AG08395 (cell line): ENCODE data around the gene PRKG1.
A peak's percentile ranks its signal among the peaks of the same experiment; 100 is the strongest.
"Not testable (repeated sequence)": the region's sequence is repeated elsewhere in the genome, so short reads cannot be mapped to it uniquely, and the experiment has no call there.

Experiments
- DNase-seq: peaks from one replicate; pipeline ENCODE4 v3.0.0; 2012; ENCODE audit warnings: mixed read lengths, low spot score

PRKG1 gene

GRCh38 chr10:51117053-51117660 lies 42.9 kb downstream of the PRKG1 start:
- DNase-seq: peak; percentile 39

DNA sequence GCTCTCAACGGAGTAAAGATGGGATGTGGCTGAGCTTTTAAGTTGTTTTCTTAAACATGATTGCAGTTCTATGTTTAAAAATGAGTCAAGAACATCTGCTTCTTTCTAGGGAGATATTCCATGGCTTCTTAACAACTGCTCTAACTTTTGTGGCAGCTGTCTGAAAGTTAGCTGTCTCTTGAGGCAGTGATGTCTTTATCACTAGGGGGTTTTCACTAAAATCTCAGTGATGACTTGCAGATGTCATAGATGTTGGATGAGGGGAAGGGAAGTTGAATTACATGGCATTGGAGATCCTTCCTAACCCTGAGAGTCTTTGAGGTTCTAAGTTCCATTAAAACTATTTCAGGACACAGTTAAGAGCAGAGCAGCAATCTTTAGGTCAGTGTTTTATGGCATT lies 43.5 kb downstream of the PRKG1 start:
- no peak for DNase-seq

DNA sequence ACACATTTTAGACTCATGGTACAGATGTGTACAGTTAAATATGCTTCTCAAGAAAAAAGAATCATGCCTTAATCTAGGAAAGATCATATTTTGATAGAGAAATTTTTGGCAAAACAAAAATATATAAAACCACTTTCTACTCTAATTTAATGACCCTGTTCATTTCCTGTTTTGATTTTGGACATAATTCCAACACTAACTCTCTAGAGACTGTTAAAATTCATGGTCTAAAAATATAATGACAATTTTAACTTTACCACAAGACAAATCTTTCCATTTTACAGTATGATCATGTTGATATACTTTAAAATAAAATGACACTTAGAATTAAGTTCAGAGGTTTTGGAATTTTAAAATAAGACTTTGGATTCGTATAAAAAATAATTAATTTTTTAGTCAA lies 45.2 kb downstream of the PRKG1 start:
- no peak for DNase-seq

DNA sequence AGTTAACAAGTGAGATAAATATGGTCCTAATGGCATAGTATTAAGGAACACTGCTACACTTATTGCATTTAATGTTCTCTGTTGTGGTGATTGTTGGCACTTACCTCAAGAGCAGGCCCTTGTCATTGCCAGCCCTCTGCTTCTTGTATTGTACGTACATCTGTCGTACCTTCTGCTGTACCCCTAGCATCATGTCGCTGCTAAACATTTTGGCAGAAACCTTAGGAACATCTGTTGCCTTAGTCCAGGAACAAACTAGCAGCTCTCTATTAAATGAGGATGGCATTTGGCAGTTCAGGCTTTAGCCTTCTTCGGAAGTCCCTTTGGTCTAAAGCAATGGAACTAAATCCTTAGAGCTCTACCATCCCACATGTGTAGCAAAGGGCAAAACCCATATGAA lies 47.6 kb downstream of the PRKG1 start:
- DNase-seq: no peak

- DNase-seq: no peak
These were observed 50.6 kb downstream of the PRKG1 start for GRCh38 chr10:51124852-51125251.

DNA sequence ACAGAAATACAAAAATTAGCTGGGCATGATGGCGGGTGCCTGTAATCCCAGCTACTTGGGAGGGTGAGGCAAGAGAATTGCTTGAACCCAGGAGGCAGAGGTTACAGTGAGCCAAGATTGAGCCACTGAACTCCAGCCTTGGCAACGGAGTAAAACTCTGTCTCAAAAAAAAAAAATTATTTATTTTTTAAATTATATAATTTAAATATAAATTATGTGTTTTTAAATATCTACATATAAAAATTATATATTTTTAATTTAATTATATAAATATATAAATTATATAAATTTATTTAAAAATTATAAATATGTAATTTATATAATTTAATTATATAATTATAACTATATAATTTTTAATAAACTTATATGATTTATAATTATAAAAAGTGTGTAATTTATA lies 51.2 kb downstream of the PRKG1 start:
- DNase-seq: no peak

DNA sequence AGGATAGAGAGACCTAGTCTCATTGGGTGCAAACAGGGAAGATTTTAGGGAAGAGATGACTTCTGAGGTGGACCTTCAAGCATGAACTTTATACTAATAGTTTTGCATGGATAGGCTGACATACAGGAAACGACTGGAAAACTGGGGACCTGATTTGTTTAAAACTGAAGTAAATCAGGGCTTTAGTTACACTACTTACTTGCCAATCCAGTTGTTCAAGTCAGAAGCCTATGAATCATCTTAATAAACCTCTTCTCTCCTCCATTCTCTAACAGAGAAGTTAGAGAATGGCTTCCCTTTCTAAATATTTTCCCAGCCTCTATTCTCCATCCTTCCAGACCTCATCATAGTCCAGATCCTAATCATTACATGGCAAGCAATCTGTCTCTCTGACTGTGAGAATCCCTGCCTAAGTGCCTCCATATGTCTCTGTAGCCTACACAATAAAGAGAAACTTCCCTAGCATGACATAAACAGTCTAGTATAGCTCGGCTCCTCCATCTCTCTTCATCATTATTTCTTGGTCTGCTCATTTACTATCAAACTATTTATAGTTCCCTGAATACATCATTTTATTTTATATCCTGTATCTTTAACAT lies 55.8 kb downstream of the PRKG1 start:
- DNase-seq: no peak

- peak; percentile 54 for DNase-seq
These were observed 63.7 kb downstream of the PRKG1 start for GRCh38 chr10:51137756-51138529.

GRCh38 chr10:51139176-51139575 lies 64.9 kb downstream of the PRKG1 start:
- DNase-seq: peak; percentile 6

DNA sequence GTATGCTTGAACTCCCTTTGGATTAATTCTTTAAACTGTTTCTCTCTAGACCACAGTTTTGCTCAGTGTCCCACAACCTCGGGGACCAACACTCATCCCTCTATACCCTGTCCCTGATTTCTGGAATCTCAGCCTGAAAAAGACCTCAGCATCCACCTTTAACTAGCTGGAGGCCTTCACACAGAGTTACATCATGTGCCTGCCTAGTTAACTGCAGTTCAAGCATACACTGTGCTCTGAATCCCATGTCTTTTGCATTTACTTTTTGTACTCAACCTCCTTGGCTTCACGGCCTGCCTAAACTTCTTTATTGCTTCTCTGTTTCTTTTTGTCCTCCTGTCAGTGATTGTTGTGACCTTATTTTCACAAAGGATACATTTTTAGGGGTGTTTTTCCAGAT lies 66.7 kb downstream of the PRKG1 start:
- DNase-seq: no peak

DNA sequence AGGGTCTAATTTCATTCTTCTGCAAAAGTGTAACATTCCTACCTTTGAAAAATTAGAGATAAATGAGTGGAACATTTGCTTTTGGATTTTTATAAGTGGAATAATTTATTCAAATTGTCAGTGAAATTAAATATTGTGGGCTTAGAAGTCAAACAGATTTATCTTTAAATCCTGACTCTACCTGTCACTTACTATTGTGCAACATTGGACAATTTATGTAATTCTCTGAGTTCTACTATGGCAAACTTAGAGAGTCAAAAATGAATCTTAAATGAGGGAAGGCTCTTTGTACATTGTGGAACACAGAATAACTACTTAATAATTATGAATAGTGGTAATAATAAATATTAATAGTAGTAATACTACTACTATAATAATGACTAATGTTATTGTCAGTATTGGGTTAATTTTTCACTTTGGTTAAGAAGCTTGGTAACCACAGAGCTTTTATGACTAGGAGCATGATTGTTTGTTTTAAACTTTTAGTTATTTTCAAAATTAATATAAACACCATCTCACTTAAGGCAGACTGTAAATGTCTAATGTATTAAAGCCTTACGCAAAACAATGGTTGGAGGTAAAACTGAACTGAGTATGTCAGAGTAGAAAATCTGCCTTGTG lies 70.0 kb downstream of the PRKG1 start:
- no peak for DNase-seq

DNA sequence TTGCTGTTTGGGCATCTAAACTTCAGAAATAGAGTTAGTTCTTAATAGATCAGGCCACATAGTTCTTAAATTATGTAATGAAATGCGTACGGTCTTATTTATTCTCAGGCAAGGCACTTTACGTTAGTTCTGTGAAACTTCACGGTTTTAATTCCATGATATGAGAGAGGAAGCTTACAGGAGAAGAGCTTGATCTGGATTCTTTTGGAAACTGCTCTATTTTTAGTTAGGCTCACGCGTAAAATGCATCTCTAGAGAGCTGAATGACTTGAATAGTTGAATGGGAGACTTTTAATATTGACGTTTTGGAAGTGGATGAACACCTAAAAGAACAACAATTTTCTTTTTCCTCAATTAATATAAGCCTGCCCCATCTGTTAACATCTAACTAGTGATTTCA lies 71.1 kb downstream of the PRKG1 start:
- DNase-seq: no peak

- no peak for DNase-seq
These were observed 73.5 kb downstream of the PRKG1 start for GRCh38 chr10:51147644-51148399.

DNA sequence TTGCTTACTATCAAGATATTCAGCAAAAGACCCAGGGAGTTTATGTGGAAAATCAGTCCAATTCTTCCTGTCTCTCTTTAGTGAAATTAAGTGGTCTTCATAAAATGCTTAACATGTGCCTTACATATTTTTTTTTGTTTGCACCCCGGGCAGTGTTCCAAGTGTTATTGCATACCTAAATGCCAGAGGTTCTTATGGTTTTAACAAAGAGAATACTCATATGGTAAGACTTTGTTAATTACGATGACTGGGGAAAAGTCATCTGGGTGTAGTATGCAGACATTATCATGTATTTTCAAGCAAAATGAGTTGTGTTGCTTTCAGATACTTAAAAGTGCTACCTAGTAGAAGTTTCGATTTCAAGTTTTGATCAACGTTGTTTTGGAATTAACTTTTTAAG lies 82.6 kb downstream of the PRKG1 start:
- peak; percentile 28 for DNase-seq

DNA sequence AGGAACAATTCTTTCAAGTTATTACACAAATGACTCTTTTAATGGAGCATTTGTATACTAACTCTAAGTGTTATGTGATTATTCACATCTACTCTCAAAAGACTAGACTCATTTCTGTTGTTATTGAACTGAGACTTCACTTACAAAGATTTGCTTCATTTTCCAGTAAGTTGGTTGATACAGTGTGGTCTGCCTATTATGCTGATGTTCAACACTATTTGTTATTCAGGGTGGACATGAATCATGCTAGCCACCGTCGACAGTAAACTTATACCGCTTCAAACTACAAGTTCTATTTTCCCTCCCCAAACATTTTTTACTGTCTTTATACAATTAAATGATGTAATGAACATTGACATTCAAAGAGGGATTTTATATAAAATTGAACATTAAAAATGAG lies 84.5 kb downstream of the PRKG1 start:
- DNase-seq: no peak

DNA sequence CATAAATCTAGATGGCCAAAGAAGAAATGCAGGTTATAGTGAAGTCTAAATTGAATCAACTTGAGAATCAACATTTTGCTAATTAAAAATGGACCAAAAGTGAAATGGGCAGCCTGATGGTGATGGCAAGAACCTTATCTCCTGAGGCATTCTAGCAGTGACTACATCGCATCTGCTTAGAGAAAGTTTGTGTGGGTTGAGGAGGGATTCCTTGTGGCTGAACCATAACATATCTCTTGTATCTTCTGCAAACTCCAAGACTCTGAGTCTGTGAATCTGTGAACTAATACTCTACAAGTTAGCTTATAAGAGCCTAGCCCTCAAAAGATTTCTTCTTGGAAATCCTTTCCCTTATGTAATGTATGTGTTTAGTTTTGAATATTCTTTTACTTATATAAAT lies 85.6 kb downstream of the PRKG1 start:
- no peak for DNase-seq

- no peak for DNase-seq
These were observed 87.7 kb downstream of the PRKG1 start for GRCh38 chr10:51162002-51162401.

DNA sequence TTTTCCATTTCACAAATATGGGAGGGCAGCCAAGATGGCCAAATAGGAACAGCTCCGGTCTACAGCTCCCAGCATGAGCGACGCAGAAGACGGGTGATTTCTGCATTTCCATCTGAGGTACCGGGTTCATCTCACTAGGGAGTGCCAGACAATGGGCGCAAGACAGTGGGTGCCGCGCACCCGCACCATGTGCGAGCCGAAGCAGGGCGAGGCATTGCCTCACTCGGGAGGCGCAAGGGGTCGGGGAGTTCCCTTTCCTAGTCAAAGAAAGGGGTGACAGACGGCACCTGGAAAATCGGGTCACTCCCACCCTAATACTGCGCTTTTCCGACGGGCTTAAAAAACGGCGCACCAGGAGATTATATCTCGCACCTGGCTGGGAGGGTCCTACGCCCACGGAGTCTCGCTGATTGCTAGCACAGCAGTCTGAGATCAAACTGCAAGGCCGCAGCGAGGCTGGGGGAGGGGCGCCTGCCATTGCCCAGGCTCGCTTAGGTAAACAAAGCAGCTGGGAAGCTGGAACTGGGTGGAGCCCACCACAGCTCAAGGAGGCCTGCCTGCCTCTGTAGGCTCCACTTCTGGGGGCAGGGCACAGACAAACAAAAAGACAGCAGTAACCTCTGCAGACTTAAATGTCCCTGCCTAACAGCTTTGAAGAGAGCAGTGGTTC lies 89.2 kb downstream of the PRKG1 start:
- not testable (repeated sequence) for DNase-seq

DNA sequence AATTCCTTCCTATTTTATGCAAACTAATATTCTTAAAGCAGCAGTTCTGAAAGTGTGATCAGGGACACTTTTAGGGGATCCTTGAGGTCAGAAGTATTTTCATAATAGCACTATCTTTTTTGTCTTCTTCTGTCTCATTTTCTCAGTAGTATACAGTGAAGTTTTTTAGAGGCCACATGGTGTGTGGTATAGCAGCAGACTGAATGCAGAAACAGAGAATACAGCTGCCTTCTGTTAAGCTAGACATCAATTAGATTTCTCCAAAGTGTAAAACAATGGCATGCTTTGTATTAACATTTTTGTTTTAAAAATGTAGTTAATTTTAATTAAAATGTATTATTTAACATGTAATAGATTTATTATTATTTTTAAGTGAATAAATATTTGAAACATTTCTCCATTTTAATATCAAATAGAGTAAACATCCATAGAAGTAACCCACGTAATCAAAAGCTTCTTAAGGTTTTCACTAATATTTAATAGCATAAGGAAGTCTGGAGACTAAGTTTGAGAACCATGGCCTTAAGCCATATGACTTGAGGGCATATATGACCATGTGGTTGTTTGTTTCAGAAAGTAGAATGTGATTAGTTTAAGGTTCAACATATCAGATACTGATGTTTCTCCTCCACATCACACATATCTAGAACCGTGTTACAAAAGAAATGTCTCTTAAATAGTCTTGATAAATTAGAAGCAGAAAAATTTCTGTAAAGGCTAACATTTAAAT lies 94.0 kb downstream of the PRKG1 start:
- no peak for DNase-seq

GRCh38 chr10:51169111-51169510 lies 94.8 kb downstream of the PRKG1 start:
- no peak for DNase-seq
